GM19025 (cell line): Measurements from ENCODE around the gene LIMS1.
"Not testable (repeated sequence)": the region's sequence is repeated elsewhere in the genome, so short reads cannot be mapped to it uniquely, and the experiment has no call there.

Source experiments
- ATAC-seq: cut with Tn5 transposase; IDR thresholded peaks from one replicate; pipeline ENCODE4 v1.9.1; 2021; ENCODE audit warnings: mild to moderate bottlenecking, low read depth, moderate library complexity; ENCODE audit not compliant: unreplicated experiment

Gene LIMS1

DNA sequence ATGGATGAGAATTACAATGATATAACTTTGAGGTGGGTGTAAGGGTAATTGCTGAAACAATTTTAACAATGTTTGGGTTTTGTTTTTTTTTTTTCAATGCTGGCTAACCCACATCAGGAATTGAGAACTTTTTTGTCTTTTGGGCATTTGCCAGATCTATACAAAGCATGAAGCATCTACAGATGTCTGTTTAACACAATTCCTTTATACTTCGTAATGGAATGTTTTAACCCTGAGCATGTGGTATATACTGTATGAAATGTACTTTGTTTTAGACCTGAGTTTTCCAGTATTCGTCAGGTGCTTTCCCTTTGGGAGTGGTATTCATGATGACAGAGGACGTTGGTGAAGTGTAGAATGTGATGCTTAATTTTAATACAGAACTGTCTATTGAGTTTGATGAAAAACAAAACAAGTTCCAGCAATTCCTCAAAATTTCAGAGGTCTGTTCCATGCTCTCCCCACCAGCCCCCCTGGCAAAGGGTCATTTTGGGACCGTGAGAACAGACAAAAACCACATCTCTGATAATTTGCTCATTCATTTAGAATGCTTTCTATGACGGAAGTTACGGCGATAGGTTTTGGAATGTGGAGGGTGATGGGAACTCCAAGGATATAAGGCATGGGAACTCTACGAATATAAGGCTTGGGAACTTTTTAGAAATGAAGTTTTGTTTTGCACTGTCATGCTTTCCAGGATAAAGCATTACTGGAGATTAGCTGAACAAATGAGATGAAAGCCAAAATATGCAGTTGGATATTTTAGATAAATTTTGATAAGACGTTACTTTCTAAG, 14.1 kb downstream of the LIMS1 start:
- no peak for ATAC-seq

DNA sequence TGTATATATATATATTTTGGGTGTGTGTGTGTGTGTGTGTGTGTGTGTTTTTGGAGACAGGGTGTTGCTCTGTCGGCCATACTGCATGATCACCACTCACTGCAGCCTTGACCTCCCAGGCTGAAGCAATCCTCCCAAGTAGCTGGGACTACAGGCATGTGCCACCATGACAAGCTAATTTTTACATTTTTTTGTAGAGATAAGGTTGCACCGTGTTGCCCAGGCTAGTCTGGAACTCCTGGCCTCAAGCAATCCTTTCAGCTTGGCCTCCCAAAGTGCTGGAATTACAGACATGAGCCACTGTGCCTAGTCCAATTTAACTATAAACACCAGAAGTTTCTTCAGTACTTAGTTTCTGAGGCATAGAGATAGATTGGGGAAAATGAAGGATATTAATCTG, 18.3 kb downstream of the LIMS1 start:
- no peak for ATAC-seq

DNA sequence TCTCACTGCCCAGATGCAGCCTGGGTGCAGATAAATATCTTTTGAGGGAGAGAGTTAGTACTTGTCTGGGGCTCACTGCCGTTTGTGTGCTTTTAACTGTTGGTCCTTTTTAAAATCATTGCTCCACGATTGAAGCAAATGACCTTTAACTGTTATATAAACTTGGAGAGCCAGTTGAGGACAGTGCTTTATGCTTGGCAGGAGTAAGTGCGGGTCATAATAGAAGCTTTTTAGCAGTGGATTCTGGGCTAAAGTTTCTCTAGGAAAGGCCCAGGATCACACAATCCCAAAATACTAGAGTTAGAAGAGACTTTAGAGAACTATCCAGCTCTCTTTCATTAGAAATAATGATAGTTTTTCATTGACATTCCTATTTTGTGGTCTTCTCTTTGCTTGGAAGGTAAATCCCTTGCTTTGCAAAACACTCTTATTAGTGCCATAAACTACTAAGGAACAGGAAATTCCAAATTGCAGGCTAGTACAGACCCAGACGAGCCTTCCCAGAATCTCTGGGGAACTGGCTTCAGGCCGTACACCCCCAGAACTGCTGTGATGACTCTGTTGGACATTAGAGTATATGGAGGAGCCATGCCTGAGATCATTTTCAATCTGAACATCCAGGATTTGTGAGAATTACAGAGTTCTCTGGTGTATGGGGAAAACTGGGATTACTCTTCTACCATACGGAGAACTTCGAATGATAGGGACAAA, 19.1 kb downstream of the LIMS1 start:
- no peak for ATAC-seq

DNA sequence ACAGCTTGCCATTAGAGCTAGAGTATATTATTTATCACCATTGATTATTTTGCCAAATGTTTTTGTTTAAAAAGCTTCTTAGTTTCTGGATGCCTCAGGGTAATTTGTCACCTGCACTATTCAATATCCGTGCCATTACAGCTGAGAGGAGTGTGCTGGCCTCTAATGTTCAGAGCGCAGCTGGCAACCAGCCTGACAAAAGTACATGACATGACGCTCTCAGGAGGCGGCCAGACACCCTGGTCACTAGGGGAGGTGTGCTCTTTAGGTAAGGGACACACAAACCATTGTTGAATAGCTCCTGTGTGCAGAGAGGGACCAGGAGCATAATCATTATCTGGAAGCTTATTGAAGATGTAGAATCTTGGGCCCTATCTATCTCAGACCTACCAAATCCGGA, 20.3 kb downstream of the LIMS1 start:
- no peak for ATAC-seq

DNA sequence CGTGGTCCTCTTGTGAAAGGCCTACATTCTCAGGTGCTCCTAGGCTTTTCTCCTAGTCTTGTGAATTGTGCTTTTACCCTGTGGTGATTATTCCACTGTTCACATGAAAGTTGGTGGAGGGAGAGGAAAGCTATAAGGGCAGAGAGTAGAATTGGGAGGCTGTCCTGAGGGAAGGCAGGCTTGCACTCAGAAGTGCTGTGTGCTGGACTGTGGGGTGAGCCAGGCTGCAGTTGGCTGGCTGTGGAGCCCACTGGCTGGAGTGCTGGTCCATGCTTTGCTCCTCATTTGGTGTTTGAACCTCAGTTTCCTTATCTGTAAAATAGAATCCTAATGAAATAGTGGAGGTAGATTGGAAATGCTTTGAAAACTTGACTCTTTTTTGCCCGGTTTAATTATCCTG, 21.3 kb downstream of the LIMS1 start:
- ATAC-seq: no peak

DNA sequence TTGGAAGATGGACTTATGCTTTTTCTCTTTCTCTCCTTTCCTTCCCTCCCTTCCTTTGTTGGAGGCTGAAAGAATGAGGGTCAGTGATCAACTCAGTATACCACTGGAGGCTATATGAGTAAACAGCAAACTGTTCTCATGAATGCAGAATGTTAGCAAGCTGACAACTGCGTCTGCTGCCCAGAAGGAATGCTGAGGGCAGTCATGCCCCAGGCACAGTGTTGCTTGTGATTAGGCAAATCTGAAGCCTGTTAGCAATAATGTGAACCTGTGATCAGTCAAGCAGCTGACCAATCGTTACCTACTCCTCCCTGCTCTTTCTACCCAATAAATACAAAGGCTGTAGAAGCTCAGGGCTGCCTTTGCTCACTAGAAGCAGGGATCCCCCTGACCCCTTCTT, 22.3 kb downstream of the LIMS1 start:
- ATAC-seq: not testable (repeated sequence)

DNA sequence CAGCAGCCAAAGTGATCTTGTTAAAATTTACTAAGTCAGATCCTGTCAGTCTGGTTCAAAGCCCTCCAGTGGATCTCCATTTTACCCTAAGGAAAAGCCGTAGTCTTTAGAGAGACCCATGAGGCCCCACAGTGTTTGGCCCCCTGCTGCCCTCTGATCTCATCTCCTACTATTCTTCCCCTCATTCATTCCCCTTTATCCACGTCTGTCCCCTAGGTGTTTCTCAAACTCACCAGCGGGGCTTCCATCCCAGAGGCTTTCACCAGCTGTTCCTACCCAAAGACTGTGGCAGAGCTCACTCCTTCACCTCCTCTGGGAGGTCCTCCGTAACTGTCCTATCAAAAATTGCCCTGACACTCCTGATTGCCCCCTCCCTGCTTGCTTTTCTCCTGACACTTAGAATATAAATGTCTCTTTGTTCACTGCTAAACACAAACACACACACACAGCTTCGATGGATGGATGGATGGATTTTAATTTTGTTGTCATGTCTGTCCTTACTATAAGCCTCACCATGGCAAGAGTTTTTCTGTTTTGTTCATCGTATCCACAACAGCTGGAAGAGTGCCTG, 26.1 kb downstream of the LIMS1 start:
- ATAC-seq: no peak

DNA sequence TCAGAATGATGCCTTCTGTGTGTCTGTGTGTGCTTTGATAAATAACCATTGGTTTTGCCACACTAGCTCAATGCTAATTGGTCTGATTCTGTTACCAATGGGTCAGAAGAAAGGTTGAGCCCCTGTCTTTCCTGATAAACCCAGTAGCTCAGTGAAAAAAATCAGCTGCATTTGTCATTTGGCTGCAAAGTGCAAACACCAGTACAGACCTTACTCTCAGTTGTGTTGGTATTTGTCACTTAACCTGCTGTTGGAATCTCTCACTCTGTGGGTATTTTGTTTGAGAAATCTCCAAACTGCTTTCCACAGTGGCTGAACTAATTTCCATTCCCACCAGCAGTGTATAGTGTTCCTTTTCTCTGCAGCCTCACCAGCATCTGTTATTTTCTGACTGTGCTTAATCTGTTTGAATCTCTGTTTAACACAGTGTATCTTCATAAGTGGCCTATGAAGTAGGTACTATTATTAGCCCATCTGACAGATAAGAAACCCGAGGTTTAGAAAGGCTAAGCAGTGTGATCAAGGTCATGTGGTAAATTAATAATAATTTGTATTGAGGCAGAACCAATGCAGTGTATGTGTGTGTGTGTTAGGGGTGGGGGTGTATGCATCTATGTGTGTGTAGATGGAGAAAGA, 26.7 kb downstream of the LIMS1 start:
- no peak for ATAC-seq

DNA sequence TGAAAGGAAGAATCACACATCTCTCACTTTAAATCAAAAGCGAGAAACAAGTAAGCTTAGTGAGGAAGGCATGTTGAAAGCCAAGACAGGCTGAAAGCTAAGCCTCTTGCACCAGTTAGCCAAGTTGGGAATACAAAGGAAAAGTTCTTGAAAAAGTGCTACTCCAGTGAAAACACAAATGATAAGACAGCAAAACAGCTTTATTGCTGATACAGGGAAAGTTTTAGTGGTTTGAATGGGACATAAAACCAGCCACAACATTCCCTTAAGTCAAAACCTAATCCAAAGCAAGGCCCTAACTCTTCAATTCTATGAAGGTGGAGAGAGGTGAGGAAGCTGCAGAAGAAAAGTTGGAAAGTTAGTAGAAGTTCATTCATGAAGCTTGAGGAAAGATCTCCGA, 28.0 kb downstream of the LIMS1 start:
- ATAC-seq: no peak

DNA sequence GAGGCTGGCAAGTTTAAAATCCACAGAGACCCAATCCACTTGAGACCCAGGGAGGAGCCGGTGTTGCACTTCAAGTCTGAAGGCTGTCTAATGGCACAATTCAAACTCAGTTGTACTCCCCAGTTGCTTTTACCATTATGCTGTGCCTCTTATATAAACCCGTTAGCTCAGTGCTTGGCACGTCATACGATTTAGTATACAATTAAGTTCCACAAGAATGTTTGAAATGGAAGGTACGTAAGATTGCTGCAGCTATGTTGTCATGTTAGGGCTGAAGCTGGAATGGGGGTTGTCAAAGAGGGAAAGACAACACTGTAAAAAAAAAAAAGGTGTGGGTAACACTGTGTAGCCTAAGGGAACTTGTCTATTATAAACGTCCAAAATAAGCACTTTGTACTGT, 30.2 kb downstream of the LIMS1 start:
- ATAC-seq: no peak

DNA sequence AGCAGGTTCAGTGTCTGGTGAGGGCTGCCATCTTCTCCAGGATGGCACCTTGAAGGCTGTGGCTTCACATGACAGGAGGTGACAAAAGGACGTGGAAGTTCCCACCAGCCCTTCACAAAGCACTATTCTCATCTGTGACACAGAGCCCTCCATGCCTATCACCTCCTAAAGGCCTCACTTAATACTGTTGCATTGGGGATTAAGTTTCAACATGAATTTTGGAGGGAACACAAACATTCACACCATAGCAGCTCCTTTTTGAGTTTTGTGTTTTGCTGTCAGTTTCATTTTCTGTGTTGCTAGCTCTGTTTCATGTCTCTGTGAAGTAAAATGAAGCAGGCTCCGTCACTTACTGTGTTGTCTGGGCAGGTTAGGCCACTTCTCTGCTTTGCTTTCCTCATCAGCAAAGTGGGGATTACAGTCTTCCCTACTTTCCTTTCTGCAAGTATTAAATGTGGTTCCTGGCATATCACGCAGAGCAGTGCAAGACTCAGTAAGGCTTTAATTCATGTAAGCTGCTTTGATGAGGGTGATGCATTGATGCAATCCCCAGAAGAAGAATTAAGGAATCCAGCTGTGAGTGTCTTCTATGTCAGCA, 31.6 kb downstream of the LIMS1 start:
- ATAC-seq: peak; percentile 72

DNA sequence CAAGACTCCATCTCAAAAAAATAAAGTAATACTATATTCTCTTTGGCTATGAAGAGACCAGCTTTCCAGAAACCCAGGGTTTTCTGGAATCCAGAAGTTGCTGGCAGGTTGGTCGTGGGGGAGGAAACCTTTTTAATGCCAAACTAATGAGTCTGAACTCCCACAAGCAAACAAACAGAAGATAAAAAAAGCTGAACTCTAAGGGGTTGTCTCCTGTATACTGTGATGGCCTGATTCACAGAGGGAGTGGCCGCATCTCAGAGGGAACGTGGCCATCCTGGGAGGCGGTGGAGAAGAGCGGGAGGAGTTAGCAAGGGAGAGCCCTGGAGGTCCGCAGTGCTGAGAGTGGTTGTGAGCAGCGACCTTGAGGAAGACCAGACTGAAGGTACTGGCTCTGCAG, 36.1 kb downstream of the LIMS1 start:
- ATAC-seq: no peak

DNA sequence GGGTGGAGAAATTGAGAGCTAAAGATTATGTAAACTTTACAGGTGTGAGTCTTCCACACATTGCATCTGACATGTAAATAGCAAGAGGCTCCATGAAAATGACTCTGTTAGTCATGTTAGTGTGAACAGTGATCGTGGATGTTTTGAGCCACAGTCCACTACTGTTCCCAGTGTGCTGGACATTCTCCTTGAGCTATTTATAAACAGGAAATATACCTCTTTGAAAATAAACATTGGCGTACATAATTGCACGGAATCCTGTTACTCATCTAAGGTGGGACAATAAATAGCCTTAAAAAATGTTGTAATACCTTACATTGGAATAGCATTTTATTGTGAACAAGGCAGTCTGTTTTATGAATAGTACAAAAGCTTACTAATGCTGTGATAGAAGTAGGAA, 37.0 kb downstream of the LIMS1 start:
- no peak for ATAC-seq

DNA sequence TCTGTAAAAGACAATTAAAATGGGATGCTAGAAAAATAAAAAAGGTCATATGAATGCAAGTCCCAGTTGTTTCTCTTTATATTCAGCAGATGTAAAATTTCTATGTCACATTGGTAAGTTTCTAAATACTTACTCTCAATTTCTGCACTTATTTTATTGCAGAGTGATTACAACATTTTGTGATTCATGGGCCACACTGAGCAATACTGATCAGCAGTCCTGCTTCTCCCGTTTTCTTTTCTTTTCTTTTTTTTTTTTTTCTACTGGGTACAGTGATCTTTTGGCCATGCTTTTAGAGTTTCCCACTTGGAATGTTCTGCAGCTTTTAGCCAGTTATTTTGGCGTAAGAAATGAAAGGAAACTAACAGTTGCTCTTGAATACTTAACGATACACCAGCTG, 38.8 kb downstream of the LIMS1 start:
- ATAC-seq: no peak

DNA sequence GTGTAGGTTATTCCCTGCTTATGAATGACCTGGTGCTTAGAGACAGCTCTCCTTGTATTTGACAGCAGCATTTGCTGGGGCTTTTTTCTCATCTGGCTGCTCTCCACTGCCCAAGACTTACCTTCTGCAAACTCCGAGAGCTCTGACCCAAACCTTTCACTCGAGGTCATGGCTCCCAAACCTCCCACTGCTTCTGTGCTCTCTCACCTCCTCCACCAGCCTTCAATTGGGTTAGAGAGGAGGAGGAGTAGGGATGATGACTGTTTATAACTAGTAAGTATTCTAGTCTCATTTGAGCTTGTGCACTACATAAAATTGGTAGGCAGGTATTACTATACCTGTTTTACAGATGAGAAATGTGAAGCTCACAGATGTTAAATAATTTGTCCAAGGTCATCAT, 40.1 kb downstream of the LIMS1 start:
- ATAC-seq: no peak

DNA sequence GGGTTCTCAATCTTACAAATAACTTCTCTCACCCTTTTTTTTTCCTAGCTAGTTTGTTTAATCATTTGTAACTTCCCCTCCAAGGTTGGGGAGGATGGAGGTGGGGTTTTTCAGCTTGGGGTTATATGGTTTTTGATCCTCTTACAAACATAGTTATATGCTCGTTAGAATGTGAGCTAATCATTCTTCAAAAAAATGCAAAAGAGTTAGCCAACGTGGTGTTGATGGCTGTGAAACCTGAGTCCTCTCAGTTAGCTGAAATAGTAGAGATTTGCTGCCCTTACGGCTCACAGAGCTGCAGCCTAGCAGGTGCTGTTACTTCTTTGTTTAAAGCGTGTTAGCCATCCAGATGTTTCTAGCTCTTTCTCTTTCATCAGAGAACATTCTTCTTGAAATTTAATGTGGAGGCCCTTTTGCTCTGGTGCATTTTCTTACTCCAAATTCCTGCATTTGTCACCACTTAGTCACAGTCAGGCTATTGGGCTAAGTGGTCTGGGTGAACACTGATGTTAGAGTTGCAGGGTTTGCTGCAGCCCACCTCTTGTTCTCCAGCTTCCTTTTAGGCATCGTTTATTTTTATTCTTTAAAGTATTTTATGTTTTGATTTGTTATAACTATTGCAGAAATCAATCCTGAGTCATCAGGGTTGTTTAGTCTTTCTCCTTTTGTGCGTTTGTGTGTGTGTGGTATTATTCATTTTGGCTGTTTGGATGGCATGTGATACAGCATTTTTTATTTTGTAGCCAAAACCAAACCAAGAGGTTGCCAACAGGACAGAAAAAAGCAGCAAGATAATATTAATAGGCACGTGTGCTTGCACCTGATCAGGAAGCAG, 41.1 kb downstream of the LIMS1 start:
- ATAC-seq: peak; percentile 94

DNA sequence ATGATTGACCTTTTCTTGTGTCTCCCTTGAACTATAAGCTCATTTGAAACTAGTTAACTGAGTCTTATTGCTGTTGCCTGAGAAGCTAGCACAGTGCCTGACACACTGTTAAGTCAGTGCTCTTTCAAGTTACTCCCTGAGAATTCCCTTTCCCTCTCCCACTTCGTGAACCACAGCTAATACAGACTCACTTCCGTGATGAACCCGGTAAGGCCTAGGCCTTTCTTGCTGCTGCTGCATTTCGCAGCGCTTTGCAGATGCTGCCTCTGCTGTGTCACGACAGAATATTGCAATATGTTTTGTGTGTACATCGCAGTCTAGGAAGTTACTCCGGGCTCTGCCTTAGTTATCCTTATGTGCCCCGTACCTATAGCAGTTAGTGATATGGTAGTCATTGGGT, 42.8 kb downstream of the LIMS1 start:
- ATAC-seq: no peak

DNA sequence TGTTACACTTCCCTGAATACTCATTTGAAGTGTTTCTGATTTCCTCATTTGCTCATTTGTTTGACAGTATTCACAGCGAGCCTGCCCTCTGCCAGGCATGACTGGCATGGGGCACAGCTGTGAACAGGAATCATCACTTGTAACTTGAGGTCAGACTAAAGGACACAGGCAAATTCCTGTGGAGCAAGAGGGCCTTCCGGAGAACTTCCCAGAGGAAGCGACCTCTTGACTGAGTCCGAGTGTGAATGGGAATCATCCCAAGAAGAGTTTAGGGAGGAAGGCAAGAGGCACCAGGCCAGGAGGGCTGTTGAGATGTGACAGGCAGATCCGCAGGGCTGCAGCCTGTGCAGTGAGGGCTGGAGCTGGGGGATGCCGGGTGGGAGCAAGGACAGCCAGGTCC, 45.4 kb downstream of the LIMS1 start:
- no peak for ATAC-seq

DNA sequence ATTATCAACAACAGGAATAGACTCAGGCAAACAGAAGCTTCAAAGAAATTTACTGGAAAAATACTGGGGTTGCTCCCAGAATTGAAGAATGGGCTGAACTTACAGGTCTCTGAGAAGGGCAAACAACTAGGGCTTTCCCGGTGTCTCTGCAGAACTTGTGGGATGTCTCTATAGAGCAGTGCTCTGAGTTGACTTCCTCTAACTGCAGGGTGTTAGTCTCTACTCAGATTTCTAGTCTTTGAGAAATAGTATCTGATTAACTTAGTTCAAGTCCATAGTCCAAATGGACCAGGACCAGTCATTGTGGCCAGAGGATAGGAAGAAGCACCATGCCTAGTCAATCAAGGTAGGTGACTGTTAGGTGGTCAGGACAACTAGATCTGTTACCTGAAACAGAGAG, 45.8 kb downstream of the LIMS1 start:
- ATAC-seq: no peak

DNA sequence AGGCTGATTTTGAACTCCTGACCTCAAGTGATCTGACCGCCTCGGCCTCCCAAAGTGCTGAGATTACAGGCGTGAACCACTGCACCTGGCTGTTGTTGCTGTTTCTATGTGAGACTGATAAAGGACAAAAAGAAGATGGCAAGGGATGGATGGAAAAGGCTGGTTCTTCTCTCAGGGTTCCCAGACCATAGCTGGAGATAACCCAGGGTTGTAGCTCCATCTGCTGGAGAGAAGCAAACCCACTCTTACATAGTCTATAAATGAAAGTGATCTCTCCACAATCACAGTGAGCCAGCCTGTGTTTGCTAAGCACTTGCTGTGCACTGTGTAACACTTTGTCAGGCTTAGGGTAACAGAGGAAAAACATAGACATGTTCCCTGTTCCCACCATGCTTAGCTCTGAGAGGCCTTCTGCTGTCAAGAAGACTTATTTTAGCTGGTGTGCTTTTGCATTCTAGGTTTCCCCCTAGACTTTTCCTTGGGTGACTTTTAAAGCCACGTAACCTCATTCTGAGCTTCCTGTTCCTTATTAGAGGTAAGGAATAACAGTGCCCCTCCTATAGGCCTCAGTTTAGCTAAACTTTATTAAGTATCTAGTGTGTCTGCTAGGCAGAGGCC, 49.7 kb downstream of the LIMS1 start:
- peak; percentile 70 for ATAC-seq
